Right lobe of liver (tissue), 6 donors: ENCODE data around the gene PRKCA. TPM values are rescaled to one million over a fixed set of nuclear protein-coding genes. Genes with fewer than 3 reads are reported as not detected.

ENCODE experiments used
- ATAC-seq, 4 donors: fragments of 200-7000 bp; cut with Tn5 transposase; one replicate each; pipeline ENCODE4 v1.9.1; 2020; ENCODE audit warnings: mild to moderate bottlenecking in 4 of 4, moderate library complexity in 4 of 4
- DNase-seq, 3 donors: peaks; one replicate each; pipeline ENCODE4 v3.0.0-alpha.2; 2020
- H3K27ac ChIP-seq, 3 donors: fragments of 200-600 bp; one replicate each; pipeline ENCODE4 v1.8.0; 2022
- H3K27me3 ChIP-seq, 2 donors: fragments of 200-600 bp; one replicate each; pipeline ENCODE4 v1.8.0; 2022
- H3K36me3 ChIP-seq, 4 donors: fragments of 200-600 bp; sonication (generic) in 1 of 4; one replicate each; pipeline versions ENCODE4 v1.5.1 to v1.8.0; 2017 to 2022; ENCODE audit warnings: control low read depth in 1 of 4
- H3K4me1 ChIP-seq, 4 donors: fragments of 200-600 bp; sonication (generic) in 1 of 4; one replicate each; pipeline versions ENCODE4 v1.5.1 to v1.8.0; 2017 to 2022; ENCODE audit warnings: control low read depth in 1 of 4
- H3K4me3 ChIP-seq, 3 donors: fragments of 200-600 bp; one replicate each; pipeline ENCODE4 v1.8.0; 2022
- H3K9me3 ChIP-seq, 4 donors: fragments of 200-600 bp; sonication (generic) in 1 of 4; one replicate each; pipeline versions ENCODE4 v1.5.1 to v1.8.0; 2017 to 2022; ENCODE audit warnings: control low read depth in 1 of 4
- POLR2A ChIP-seq: fragments of 450-650 bp; IDR thresholded peaks from one replicate; pipeline ENCODE4 v1.6.1; 2017; ENCODE audit warnings: antibody characterized with exemption, mild to moderate bottlenecking
- WGBS: methylation state at CpG from one replicate; pipeline ENCODE4 v1.1.6; 2018; ENCODE audit warnings: low coverage, low lambda C conversion rate; ENCODE audit not compliant: insufficient coverage; ENCODE audit errors: missing lambda C conversion rate; 5-methylcytosine and 5-hydroxymethylcytosine counted together
- intact Hi-C, 2 donors: fragments of 100-400 bp; cut with DNase I; formaldehyde crosslinking; loops; one replicate each; pipeline versions ENCODE4 v1.11.2 to v1.14.1; 2022
- total RNA-seq, 6 experiments: library from RNA; depleted of rRNA in 2 of 6; stranded (reverse); fragments of >200 nt in 2 of 6; fragmentation: NEBNext Ultra II Directional in 3 of 6; extraction: Animal tissue kit (Norgen Biotek cat#: 25700) in 3 of 6; gene quantifications; one replicate each; pipeline versions ENCODE4 v1.1.0 to v1.2.4, GENCODE V29; 2016 to 2023
- TF ChIP-seq, protein P1 (sequence below), 4 donors: fragments of 200-600 bp in 3 of 4; fragments of 450-650 bp in 1 of 4; IDR thresholded peaks; one replicate each; pipeline versions ENCODE4 v1.5.1 to v1.8.0; 2016 to 2022; ENCODE audit warnings: antibody characterized with exemption in 4 of 4, mild to moderate bottlenecking in 2 of 4
- donor health status: DM: no; HTN: yes; CAD: no.
- donor health status: DM: no; HTN: no; CAD: no.
- donor health status: DM: no; HTN: no; CAD: no.
- donor health status: DM: no; HTN: yes; CAD: no.
- donor health status: DM: no; HTN: yes; CAD: no.

PRKCA gene
- total RNA-seq, 6 experiments from 2014 or later = 11.7 to 23.0 (median 18.7) TPM

DNA sequence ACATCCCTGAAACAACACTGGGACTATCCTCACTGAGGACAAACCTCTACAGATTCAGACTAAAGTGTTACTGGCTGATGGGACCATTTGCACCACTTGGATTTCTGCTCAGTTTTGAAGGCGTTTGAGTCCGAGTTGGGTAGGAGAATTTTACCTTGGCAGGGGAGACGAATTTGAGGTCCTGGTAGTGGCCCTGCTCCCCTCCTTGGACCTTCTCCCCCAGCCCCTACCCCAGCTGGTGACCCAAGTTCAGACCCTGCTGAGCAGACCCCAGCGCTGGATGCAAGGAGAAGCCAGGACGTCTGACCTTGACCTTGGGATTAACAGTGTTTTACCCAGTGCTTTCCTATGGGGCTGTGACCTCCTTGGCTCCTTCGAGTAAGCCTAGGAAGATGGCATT is 546.1 kb downstream of the PRKCA start:
- ATAC-seq = no peak
- Histone ChIP-seq H3K36me3 (no peaks in the 10 kb centered on the region), H3K27me3 (no peaks in the 10 kb centered on the region), H3K4me1 (no peaks in the 10 kb centered on the region), H3K9me3 (no peaks in the 10 kb centered on the region), H3K27ac (no peak overlapping the region), H3K4me3 (no peak overlapping the region)
- WGBS = 33% methylated on average over 1 of the region's 6 CpGs
- TF ChIP-seq POLR2A = no peak
- TF ChIP-seq, protein P1, sequence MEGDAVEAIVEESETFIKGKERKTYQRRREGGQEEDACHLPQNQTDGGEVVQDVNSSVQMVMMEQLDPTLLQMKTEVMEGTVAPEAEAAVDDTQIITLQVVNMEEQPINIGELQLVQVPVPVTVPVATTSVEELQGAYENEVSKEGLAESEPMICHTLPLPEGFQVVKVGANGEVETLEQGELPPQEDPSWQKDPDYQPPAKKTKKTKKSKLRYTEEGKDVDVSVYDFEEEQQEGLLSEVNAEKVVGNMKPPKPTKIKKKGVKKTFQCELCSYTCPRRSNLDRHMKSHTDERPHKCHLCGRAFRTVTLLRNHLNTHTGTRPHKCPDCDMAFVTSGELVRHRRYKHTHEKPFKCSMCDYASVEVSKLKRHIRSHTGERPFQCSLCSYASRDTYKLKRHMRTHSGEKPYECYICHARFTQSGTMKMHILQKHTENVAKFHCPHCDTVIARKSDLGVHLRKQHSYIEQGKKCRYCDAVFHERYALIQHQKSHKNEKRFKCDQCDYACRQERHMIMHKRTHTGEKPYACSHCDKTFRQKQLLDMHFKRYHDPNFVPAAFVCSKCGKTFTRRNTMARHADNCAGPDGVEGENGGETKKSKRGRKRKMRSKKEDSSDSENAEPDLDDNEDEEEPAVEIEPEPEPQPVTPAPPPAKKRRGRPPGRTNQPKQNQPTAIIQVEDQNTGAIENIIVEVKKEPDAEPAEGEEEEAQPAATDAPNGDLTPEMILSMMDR (IDR thresholded peaks at IDR 0.05) = no peak
- intact Hi-C loops = no loop called here
- DNase-seq = peak in 1 of 3 donors; percentile 16

DNA sequence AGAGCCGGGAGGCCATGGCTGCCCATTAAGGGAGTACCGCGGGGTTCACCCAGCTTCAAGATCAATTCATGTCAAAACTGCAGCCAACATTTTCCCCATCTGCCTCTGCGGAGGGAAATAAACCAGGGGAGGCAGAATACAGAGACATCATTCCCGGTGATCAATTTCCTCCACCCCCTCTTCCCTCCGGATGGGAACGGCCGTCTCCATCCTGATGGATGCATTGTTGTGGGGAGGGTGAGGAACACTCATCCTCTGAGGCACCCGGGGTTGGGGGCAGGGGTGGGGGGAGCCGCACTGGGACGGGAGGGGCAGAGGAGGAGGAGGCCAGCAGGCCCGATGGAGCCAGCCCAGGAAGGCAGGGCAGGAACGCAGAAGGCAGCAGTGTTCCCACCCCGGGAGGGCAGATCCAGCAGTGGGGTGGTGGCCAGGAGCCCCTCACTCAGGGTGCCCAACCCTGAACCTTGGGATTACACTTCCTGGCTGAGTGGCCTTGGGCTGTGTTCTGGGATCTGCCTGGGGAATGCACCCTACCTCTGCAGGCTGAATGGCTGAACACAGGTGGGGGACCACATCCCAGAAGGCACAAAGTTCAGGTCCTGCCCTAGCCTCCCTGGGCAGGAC is 546.7 kb downstream of the PRKCA start:
- TF ChIP-seq POLR2A = no peak
- TF ChIP-seq, protein P1 (IDR thresholded peaks at IDR 0.05) = no peak
- ATAC-seq (peak in 1 of 4 donors; percentile 31), DNase-seq (peak in 1 of 3 donors; percentile 31)
- Histone ChIP-seq H3K27me3 (no peaks in the 10 kb centered on the region), H3K4me1 (no peaks in the 10 kb centered on the region), H3K9me3 (no peaks in the 10 kb centered on the region), H3K36me3 (no peaks in the 10 kb centered on the region), H3K4me3 (no peak overlapping the region), H3K27ac (no peak overlapping the region)
- WGBS = 59% methylated on average over 6 of the region's 14 CpGs
- intact Hi-C loops = no loop called here

DNA sequence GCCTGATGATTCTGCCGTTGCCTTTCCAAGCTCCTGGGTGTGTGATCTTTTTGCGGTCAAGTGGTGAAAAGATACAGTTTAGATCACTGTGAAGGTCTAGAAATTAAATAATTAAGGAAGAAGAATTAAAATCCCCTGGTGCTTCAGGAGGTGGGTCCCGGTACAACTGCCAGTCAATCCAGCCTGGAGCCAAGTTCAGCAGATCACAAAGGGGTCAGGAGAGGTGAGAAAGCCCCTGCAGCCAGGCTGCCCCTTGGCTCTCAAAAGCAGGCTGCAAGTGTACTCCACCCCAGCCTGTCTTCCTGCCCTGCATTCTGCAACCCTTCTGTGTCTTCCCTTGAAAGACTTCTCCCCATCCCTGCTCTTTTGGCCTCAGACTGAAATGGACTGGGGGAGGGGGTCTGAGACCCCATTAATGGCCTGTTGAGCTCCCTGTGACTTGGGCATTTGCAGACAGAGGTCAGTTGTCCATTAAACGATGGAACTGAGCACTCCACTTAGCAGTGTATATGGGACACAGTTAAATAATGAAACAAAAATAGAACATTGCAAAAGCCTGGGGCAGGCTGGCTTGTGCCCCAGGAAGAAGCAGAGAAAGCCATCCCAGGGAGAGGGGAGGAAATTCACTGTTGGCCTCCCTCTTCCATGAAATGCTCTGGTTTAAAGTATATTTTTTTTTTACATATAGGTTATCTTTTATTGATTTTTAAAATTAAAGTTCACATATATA is 547.6 kb downstream of the PRKCA start:
- no peaks in the 10 kb centered on the region for H3K9me3 ChIP-seq
- H3K4me1 ChIP-seq = no peaks in the 10 kb centered on the region
- DNase-seq (peak in 1 of 3 donors; percentile 20), ATAC-seq (peak in 1 of 4 donors; percentile 52)
- 61% methylated on average over 4 of the region's 4 CpGs for WGBS
- H3K4me3 ChIP-seq = no peak overlapping the region
- H3K27ac ChIP-seq = no peak overlapping the region
- no peaks in the 10 kb centered on the region for H3K27me3 ChIP-seq
- no peaks in the 10 kb centered on the region for H3K36me3 ChIP-seq
- TF ChIP-seq, protein P1 (IDR thresholded peaks at IDR 0.05) = no peak
- no peak for TF ChIP-seq POLR2A
- intact Hi-C loops = no loop called here

DNA sequence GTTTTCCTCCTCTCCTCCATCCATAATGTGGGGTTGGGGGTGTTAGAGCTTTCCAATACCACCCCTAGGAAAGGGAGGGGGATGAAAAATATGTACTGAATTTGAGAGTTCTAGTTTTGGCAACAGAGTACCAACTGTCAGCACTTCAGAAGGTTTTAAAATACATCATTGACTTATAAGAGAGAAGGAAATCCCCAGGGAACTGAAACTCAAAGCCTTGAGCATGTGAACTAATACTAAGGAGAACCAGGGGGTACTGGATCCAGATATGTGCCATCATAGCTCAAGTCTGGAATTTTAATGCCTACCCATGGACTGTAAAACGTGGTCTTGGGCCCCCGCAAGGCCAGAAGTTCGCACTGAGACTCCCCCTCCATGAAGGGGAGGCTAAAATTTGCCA is 548.3 kb downstream of the PRKCA start:
- WGBS = 35% methylated on average over 3 of the region's 3 CpGs
- DNase-seq (peak in 1 of 3 donors; percentile 11), ATAC-seq (peak in 2 of 4 donors; percentile 36 to 61)
- TF ChIP-seq, protein P1 (IDR thresholded peaks at IDR 0.05) = no peak
- no peak for TF ChIP-seq POLR2A
- H3K4me3 ChIP-seq = no peak overlapping the region
- H3K9me3 ChIP-seq = no peaks in the 10 kb centered on the region
- no peaks in the 10 kb centered on the region for H3K27me3 ChIP-seq
- no peaks in the 10 kb centered on the region for H3K4me1 ChIP-seq
- intact Hi-C loops = no loop called here
- no peak overlapping the region for H3K27ac ChIP-seq
- H3K36me3 ChIP-seq = no peaks in the 10 kb centered on the region
